Transverse colon (tissue), 4 donors: ENCODE measurements around the gene ITGB2. TPM values are rescaled to one million over a fixed set of nuclear protein-coding genes. Genes with fewer than 3 reads are reported as not detected.

ENCODE experiments used
- DNase-seq: peaks from one replicate; pipeline ENCODE4 v3.0.0-alpha.2; 2019
- H3K27ac ChIP-seq, 4 donors: fragments of 200-600 bp; sonication (generic); 2 replicates each; pipeline ENCODE4 v1.5.1; 2016 to 2018; ENCODE audit warnings: inconsistent platforms in 4 of 4
- H3K27me3 ChIP-seq: fragments of 200-600 bp; sonication (generic); 2 replicates; pipeline ENCODE4 v1.5.1; 2017; ENCODE audit warnings: inconsistent platforms
- H3K36me3 ChIP-seq, 4 donors: fragments of 200-600 bp; sonication (generic); 2 replicates each; pipeline ENCODE4 v1.5.1; 2017 to 2019; ENCODE audit warnings: inconsistent platforms in 4 of 4
- H3K4me1 ChIP-seq, 4 donors: fragments of 200-600 bp; sonication (generic); 2 replicates each; pipeline ENCODE4 v1.5.1; 2017 to 2020; ENCODE audit warnings: inconsistent platforms in 4 of 4
- H3K4me3 ChIP-seq, 4 donors: fragments of 200-600 bp; sonication (generic); 1 replicate in 1 of 4; 2 replicates in 3 of 4; pipeline versions ENCODE4 v1.5.1 to v1.6.1; 2017 to 2019; ENCODE audit warnings: inconsistent platforms in 4 of 4
- H3K9me3 ChIP-seq, 2 donors: fragments of 200-600 bp; sonication (generic); 2 replicates each; pipeline ENCODE4 v1.5.1; 2017 to 2019; ENCODE audit warnings: inconsistent platforms in 2 of 2
- EP300 ChIP-seq: sonication (generic); formaldehyde crosslinking; IDR thresholded peaks from one replicate; pipeline ENCODE4 v1.6.1; 2017; ENCODE audit warnings: antibody characterized with exemption, low read depth
- POLR2A ChIP-seq: fragments of 450-650 bp; IDR thresholded peaks from one replicate; pipeline ENCODE4 v1.6.1; 2016; ENCODE audit warnings: antibody characterized with exemption, mild to moderate bottlenecking, moderate library complexity
- POLR2AphosphoS5 ChIP-seq, 3 donors: sonication (generic); formaldehyde crosslinking; IDR thresholded peaks; one replicate each; pipeline ENCODE4 v1.6.1; 2016; ENCODE audit warnings: antibody characterized with exemption in 3 of 3
- WGBS, 2 donors: methylation state at CpG; one replicate each; pipeline ENCODE4 v1.1.5; 2018; ENCODE audit warnings: low coverage in 1 of 2; 5-methylcytosine and 5-hydroxymethylcytosine counted together
- in situ Hi-C, 4 donors: fragments of 200-750 bp; cut with MboI; loops; one replicate each; pipeline versions ENCODE4 v1.15.0 to v1.15.1; 2017; ENCODE audit warnings: low sequenced_read_pairs in 3 of 4, low pct_ligation_motif_present in 1 of 4, low pct_unique_long_range_greater_than_20kb in 1 of 4
- intact Hi-C: fragments of 100-400 bp; cut with DNase I; formaldehyde crosslinking; loops from one replicate; pipeline ENCODE4 v1.15.1; 2023; ENCODE audit warnings: low total_unique reads
- total RNA-seq, 4 donors: library from RNA; depleted of rRNA; stranded (reverse); fragments of >200 nt; gene quantifications; one replicate each; pipeline ENCODE4 v1.1.0, GENCODE V29; 2016
- TF ChIP-seq, protein P1 (sequence below), 5 experiments: fragments of 200-600 bp in 3 of 5; fragments of 450-650 bp in 2 of 5; sonication (generic) in 3 of 5; IDR thresholded peaks; 1 replicate in 2 of 5; 2 replicates in 3 of 5; pipeline ENCODE4 v1.5.1; 2016 to 2017; ENCODE audit warnings: antibody characterized with exemption in 5 of 5, inconsistent platforms in 3 of 5, mild to moderate bottlenecking in 2 of 5, moderate library complexity in 1 of 5

Gene ITGB2
- total RNA-seq, 4 donors from 2014 or later = 14.2 to 32.4 (median 24.9) TPM

DNA sequence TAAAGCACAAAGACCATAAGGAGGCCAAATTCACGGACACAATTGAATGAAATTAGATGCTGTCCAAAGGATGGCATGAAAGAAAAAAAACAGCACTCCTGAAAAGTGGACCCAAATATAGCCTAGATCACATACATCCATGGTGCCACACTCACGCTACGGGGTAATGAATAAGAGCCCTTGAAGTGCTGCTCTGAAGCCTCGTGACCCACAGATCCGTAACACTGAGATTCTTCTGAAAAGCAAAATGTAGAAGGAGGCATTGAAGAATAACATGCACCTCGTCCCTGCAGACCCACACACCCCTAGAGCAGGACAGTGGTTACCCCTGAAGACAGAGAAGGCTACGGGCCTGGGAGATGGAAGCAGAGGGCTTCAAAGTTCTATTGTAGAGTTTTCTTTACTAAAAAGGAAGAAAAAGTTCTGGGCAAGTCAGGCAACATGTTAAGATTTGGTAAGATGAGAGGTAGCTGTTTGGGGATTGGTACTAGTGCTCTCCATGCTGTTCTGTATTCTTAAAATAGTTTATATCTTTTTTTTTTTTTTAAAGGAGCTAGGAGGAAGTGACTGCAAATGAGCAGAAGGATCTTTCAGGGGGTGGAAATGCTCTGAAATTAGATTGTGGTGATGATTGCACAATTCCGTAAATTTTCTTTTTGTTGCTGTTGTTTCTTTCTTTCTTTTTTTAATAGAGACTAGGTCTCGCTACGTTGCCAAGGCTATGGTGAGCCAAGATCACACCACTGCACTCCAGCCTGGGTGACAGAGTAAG lies 4.1 kb upstream of the ITGB2 start:
- peaks cover 46% of the 10 kb centered on the region for H3K27me3 ChIP-seq
- no peak for DNase-seq
- 68 to 74% methylated on average over 7 to 10 of the region's 10 CpGs for WGBS, 2 donors
- no peaks in the 10 kb centered on the region for H3K36me3 ChIP-seq
- in situ Hi-C loops (loop anchor here in 1 of 4 donors (25.0 kb wide), 1 partner anchor 112 kb away; the partner anchor contains the start of genes SUMO3 and UBE2G2), intact Hi-C loops (no loop called here)
- TF ChIP-seq, protein P1, sequence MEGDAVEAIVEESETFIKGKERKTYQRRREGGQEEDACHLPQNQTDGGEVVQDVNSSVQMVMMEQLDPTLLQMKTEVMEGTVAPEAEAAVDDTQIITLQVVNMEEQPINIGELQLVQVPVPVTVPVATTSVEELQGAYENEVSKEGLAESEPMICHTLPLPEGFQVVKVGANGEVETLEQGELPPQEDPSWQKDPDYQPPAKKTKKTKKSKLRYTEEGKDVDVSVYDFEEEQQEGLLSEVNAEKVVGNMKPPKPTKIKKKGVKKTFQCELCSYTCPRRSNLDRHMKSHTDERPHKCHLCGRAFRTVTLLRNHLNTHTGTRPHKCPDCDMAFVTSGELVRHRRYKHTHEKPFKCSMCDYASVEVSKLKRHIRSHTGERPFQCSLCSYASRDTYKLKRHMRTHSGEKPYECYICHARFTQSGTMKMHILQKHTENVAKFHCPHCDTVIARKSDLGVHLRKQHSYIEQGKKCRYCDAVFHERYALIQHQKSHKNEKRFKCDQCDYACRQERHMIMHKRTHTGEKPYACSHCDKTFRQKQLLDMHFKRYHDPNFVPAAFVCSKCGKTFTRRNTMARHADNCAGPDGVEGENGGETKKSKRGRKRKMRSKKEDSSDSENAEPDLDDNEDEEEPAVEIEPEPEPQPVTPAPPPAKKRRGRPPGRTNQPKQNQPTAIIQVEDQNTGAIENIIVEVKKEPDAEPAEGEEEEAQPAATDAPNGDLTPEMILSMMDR (IDR thresholded peaks at IDR 0.05) = no peak
- TF ChIP-seq EP300 (no peak), POLR2A (no peak), POLR2AphosphoS5 (IDR thresholded peaks at IDR 0.05) (no peak)
- peak overlapping the region; percentile 1 to 16 (median 6) for H3K27ac ChIP-seq
- peaks cover 0 to 19% (median 5%) of the 10 kb centered on the region in 4 donors for H3K4me1 ChIP-seq
- no peak overlapping the region for H3K4me3 ChIP-seq
- no peaks in the 10 kb centered on the region for H3K9me3 ChIP-seq

DNA sequence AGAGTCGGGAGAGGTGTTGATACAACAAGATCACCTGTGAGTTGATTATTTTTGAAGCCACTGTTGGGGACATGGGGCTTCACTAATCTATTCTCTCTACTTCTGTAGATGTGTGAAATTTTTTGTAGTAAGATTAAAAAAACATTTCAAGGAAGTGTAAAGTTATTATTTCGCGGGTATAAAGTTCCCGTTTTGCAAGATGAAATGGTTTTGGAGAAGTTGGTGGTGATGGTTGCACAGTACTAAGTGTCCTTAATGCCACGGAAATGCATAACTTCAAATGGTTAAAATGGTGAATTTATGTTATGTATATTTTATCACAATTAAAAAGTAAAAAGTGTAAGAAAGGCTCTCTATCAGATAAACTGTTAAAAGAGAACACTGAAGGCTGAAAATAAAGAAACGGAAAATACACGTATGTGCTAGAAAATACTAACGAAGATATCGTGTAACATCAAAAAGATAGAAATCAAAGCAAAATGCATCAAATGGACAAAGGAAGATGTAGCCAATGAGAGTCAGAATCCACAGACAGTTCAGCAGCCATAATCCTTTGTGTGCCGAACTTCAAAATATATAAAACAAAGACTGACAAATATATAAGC lies 2.9 kb upstream of the ITGB2 start:
- no peak for TF ChIP-seq POLR2AphosphoS5 (IDR thresholded peaks at IDR 0.05)
- TF ChIP-seq, protein P1 (IDR thresholded peaks at IDR 0.05) = no peak
- TF ChIP-seq EP300 = no peak
- no peak for TF ChIP-seq POLR2A
- Histone ChIP-seq H3K27me3 (peaks cover 42% of the 10 kb centered on the region), H3K36me3 (no peaks in the 10 kb centered on the region), H3K4me1 (peaks cover 0 to 19% (median 5%) of the 10 kb centered on the region in 4 donors), H3K27ac (no peak overlapping the region), H3K9me3 (no peaks in the 10 kb centered on the region), H3K4me3 (no peak overlapping the region)
- in situ Hi-C loops = no loop called here
- intact Hi-C loops = no loop called here
- DNase-seq = no peak
- WGBS, 2 donors = 62 to 76% methylated on average over 9 to 10 of the region's 10 CpGs

DNA sequence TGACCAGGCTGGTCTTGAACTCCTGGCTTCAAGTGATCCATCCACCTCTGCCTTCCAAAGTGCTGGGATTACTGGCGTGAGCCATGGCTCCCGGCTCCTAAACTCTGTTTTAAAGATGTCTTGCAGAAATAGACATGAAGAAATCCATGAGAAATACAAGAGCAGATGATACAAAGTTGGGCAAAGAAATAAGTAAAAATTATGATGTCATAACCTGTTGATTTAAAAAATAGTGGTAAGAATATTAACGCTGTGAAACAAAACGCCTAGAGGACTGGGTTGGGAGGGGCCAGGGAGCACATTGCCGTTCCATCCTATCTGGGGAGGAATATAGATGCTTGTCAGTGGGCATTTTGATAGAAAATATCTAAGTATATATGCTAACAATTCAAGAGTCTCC lies 1.2 kb upstream of the ITGB2 start:
- Histone ChIP-seq H3K27me3 (peaks cover 26% of the 10 kb centered on the region), H3K27ac (no peak overlapping the region)
- intact Hi-C loops = no loop called here

More for the DNA sequence above, 1.2 kb upstream of the ITGB2 start:
- Histone ChIP-seq H3K9me3 (no peaks in the 10 kb centered on the region), H3K4me3 (no peak overlapping the region), H3K4me1 (peaks cover 0 to 21% (median 5%) of the 10 kb centered on the region in 4 donors), H3K36me3 (no peaks in the 10 kb centered on the region)
- TF ChIP-seq POLR2AphosphoS5 (IDR thresholded peaks at IDR 0.05) = no peak
- no peak for TF ChIP-seq EP300
- no peak for TF ChIP-seq POLR2A
- TF ChIP-seq, protein P1 (IDR thresholded peaks at IDR 0.05) = no peak
- WGBS, 2 donors = 58 to 72% methylated on average over 5 of the region's 5 CpGs
- DNase-seq = no peak
- in situ Hi-C loops = no loop called here
